Stimulated activated CD4-positive, alpha-beta T cell treated with anti-CD3 and anti-CD28 coated beads, TNF-alpha, amount 100 ng/mL, for 24 hours (primary cell): ENCODE results near the gene FOXP1.

Source experiments
- DNase-seq, 3 experiments: peaks; one replicate each; pipeline ENCODE4 v3.0.0-alpha.2; 2020; ENCODE audit warnings: low read depth in 3 of 3

Gene FOXP1

GRCh38 chr3:71127844-71128243 is 455.7 kb downstream of the FOXP1 start:
- DNase-seq: no peak

- DNase-seq: no peak
Observed at GRCh38 chr3:71127052-71127831, 456.3 kb downstream of the FOXP1 start.

- DNase-seq: no peak
Observed at GRCh38 chr3:71125738-71126137, 457.8 kb downstream of the FOXP1 start.

GRCh38 chr3:71124048-71124447 is 459.5 kb downstream of the FOXP1 start:
- no peak for DNase-seq

- no peak for DNase-seq
Observed at GRCh38 chr3:71122641-71123040, 460.9 kb downstream of the FOXP1 start.

GRCh38 chr3:71121429-71122167 is 461.9 kb downstream of the FOXP1 start:
- DNase-seq: no peak

GRCh38 chr3:71120012-71120411 is 463.5 kb downstream of the FOXP1 start:
- DNase-seq: no peak

GRCh38 chr3:71119171-71119570 is 464.4 kb downstream of the FOXP1 start:
- no peak for DNase-seq

GRCh38 chr3:71118436-71118835 is 465.1 kb downstream of the FOXP1 start:
- no peak for DNase-seq

GRCh38 chr3:71117572-71118247 is 465.8 kb downstream of the FOXP1 start:
- DNase-seq: no peak

- no peak for DNase-seq
Observed at GRCh38 chr3:71114610-71115009, 468.9 kb downstream of the FOXP1 start.

GRCh38 chr3:71112576-71112975 is 471.0 kb downstream of the FOXP1 start:
- DNase-seq: no peak

- no peak for DNase-seq
Observed at GRCh38 chr3:71111784-71112440, 471.6 kb downstream of the FOXP1 start.

GRCh38 chr3:71110385-71111222 is 472.9 kb downstream of the FOXP1 start:
- DNase-seq: no peak

- no peak for DNase-seq
Observed at GRCh38 chr3:71109977-71110285, 473.6 kb downstream of the FOXP1 start.

GRCh38 chr3:71109241-71109976 is 474.1 kb downstream of the FOXP1 start:
- DNase-seq: no peak

GRCh38 chr3:71107926-71108325 is 475.6 kb downstream of the FOXP1 start:
- no peak for DNase-seq

- no peak for DNase-seq
Observed at GRCh38 chr3:71104976-71105375, 478.6 kb downstream of the FOXP1 start.

- DNase-seq: no peak
Observed at GRCh38 chr3:71104556-71104955, 479.0 kb downstream of the FOXP1 start.

- DNase-seq: no peak
Observed at GRCh38 chr3:71104121-71104541, 479.4 kb downstream of the FOXP1 start.
